Activated CD4-positive, alpha-beta memory T cell treated with anti-CD3 and anti-CD28 coated beads for 36 hours (primary cell): Measurements from ENCODE around the gene KIAA0319L. TPM values are rescaled to one million over a fixed set of nuclear protein-coding genes. Genes with fewer than 3 reads are reported as not detected.

ENCODE experiments used
- CTCF ChIA-PET: fragments of 350-600 bp; sonication (Branson Sonifier 250); formaldehyde crosslinking; loops from one replicate; lab custom pipeline; 2021; ENCODE audit warnings: antibody characterized with exemption, inconsistent platforms; lab: Charles Lee
- POLR2A ChIA-PET: fragments of 350-600 bp; sonication (Branson Sonifier 250); formaldehyde crosslinking; loops from one replicate; lab custom pipeline; 2021; ENCODE audit warnings: antibody characterized with exemption; lab: Charles Lee
- DNase-seq: peaks from one replicate; pipeline ENCODE4 v3.0.0-alpha.2; 2020
- H3K27ac Mint-ChIP-seq: one replicate; pipeline ENCODE4 v1.8.0; 2021; ENCODE audit warnings: mixed read lengths
- H3K27me3 Mint-ChIP-seq: one replicate; pipeline ENCODE4 v1.8.0; 2021; ENCODE audit warnings: mixed read lengths
- H3K36me3 Mint-ChIP-seq: one replicate; pipeline ENCODE4 v1.8.0; 2021; ENCODE audit warnings: mixed read lengths
- H3K4me1 Mint-ChIP-seq: one replicate; pipeline ENCODE4 v1.8.0; 2021; ENCODE audit warnings: low read depth, mixed read lengths
- H3K4me3 Mint-ChIP-seq: one replicate; pipeline ENCODE4 v1.8.0; 2021; ENCODE audit warnings: mild to moderate bottlenecking, mixed read lengths
- H3K9me3 Mint-ChIP-seq: one replicate; pipeline ENCODE4 v1.8.0; 2021; ENCODE audit warnings: mixed read lengths
- intact Hi-C: fragments of 100-400 bp; cut with micrococcal nuclease; formaldehyde crosslinking; loops from one replicate; pipeline ENCODE4 v1.15.1; 2023
- total RNA-seq, 2 experiments: library from RNA; stranded (reverse); gene quantifications; one replicate each; pipeline ENCODE4 v1.2.3, GENCODE V29; 2021

The KIAA0319L gene
- total RNA-seq, 2 experiments from 2014 or later: 28.3 to 30.9 TPM

- intact Hi-C loops: no loop called here
- ChIA-PET POLR2A (interaction anchor here (0.8 kb wide), 1 partner anchor 16 kb away, joined by 3 read pairs; no protein-coding TSS in a partner anchor), CTCF (interaction anchor here (2.2 kb wide), 1 partner anchor 81 kb away, joined by 12 read pairs; no protein-coding TSS in a partner anchor)
- H3K4me3 Mint-ChIP-seq: no peak overlapping the region
- H3K4me1 Mint-ChIP-seq: peaks cover 32% of the 10 kb centered on the region
- peaks cover 19% of the 10 kb centered on the region for H3K9me3 Mint-ChIP-seq
- H3K36me3 Mint-ChIP-seq: peaks cover 24% of the 10 kb centered on the region
- DNase-seq: no peak
- H3K27me3 Mint-ChIP-seq: no peaks in the 10 kb centered on the region
- H3K27ac Mint-ChIP-seq: no peak overlapping the region
These were observed 24.5 kb downstream of the KIAA0319L start for GRCh38 chr1:35532497-35533223.

GRCh38 chr1:35531368-35531767 is 25.8 kb downstream of the KIAA0319L start:
- CTCF ChIA-PET: no interaction called here

GRCh38 chr1:35530946-35531345 is 26.3 kb downstream of the KIAA0319L start:
- Mint-ChIP-seq H3K4me3 (no peak overlapping the region), H3K27ac (no peak overlapping the region), H3K27me3 (no peaks in the 10 kb centered on the region), H3K9me3 (peaks cover 21% of the 10 kb centered on the region), H3K36me3 (peaks cover 26% of the 10 kb centered on the region), H3K4me1 (peaks cover 15% of the 10 kb centered on the region)
- intact Hi-C loops: no loop called here
- ChIA-PET POLR2A (no interaction called here), CTCF (no interaction called here)
- DNase-seq: no peak

More at GRCh38 chr1:35531368-35531767, 25.8 kb downstream of the KIAA0319L start:
- H3K27me3 Mint-ChIP-seq: no peaks in the 10 kb centered on the region
- peaks cover 19% of the 10 kb centered on the region for H3K4me1 Mint-ChIP-seq
- H3K36me3 Mint-ChIP-seq: peaks cover 26% of the 10 kb centered on the region
- no peak for DNase-seq
- peaks cover 21% of the 10 kb centered on the region for H3K9me3 Mint-ChIP-seq
- H3K27ac Mint-ChIP-seq: no peak overlapping the region
- intact Hi-C loops: no loop called here
- H3K4me3 Mint-ChIP-seq: no peak overlapping the region
- POLR2A ChIA-PET: no interaction called here

DNA sequence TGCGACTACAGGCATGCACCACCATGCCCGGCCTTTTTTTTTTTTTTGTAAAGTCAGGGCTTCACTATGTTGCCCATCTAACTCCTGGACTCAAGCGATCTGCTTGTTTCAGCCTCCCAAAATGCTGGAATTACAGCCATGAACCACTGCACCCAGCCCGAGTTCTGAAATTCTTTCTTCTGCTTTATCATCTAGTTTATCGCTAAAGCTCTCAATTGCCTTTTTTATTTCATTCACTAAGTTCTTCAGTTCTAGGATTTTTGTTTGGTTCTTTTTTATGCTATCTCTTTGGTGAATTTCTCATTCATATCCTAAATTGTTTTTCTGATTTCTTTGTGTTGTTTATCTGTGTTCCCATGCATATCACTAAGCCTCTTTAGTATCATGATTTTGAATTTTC is 27.0 kb downstream of the KIAA0319L start:
- ChIA-PET CTCF (interaction anchor here (0.7 kb wide), 1 partner anchor 43 kb away, joined by 3 read pairs; no protein-coding TSS in a partner anchor), POLR2A (no interaction called here)
- no peak for DNase-seq
- Mint-ChIP-seq H3K4me3 (no peak overlapping the region), H3K27me3 (no peaks in the 10 kb centered on the region), H3K9me3 (peaks cover 28% of the 10 kb centered on the region), H3K27ac (no peak overlapping the region), H3K36me3 (peaks cover 31% of the 10 kb centered on the region), H3K4me1 (peaks cover 7% of the 10 kb centered on the region)
- intact Hi-C loops: no loop called here

DNA sequence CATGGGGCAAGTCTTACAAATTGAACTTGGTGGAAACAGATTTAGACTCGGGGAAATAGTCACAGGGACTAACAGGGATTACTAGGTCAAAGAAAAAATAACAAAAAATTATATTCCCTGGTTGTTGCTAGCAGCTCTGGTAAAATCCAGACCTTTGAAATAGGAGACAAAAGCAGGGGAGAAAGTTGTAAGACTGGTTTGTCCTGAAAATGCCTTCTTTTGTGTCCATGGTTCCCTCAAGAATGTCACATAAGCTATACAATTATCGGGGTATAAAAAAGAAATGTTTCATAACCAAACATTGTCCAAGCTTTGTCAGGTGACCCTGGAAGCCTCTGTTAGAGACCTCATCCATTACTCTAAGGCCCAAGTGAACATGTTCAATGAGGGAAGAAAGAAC is 33.1 kb downstream of the KIAA0319L start:
- intact Hi-C loops: no loop called here
- DNase-seq: no peak
- no peaks in the 10 kb centered on the region for H3K27me3 Mint-ChIP-seq
- peaks cover 10% of the 10 kb centered on the region for H3K4me1 Mint-ChIP-seq
- peaks cover 17% of the 10 kb centered on the region for H3K9me3 Mint-ChIP-seq
- peaks cover 9% of the 10 kb centered on the region for H3K36me3 Mint-ChIP-seq
- CTCF ChIA-PET: interaction anchor here (1.9 kb wide), 1 partner anchor 74 kb away, joined by 6 read pairs; no protein-coding TSS in a partner anchor
- no peak overlapping the region for H3K4me3 Mint-ChIP-seq
- H3K27ac Mint-ChIP-seq: no peak overlapping the region
- POLR2A ChIA-PET: no interaction called here

GRCh38 chr1:35519432-35519831 is 37.8 kb downstream of the KIAA0319L start:
- H3K9me3 Mint-ChIP-seq: peaks cover 34% of the 10 kb centered on the region
- H3K36me3 Mint-ChIP-seq: peaks cover 24% of the 10 kb centered on the region
- no peak overlapping the region for H3K4me3 Mint-ChIP-seq
- DNase-seq: no peak
- CTCF ChIA-PET: interaction anchor here (1.1 to 1.3 kb wide), 2 partner anchors 16 to 68 kb away, joined by 3 to 4 read pairs; no protein-coding TSS in a partner anchor
- POLR2A ChIA-PET: no interaction called here
- no peaks in the 10 kb centered on the region for H3K27me3 Mint-ChIP-seq
- no peak overlapping the region for H3K27ac Mint-ChIP-seq
- H3K4me1 Mint-ChIP-seq: peaks cover 19% of the 10 kb centered on the region
- intact Hi-C loops: no loop called here

- Mint-ChIP-seq H3K27ac (no peak overlapping the region), H3K27me3 (no peaks in the 10 kb centered on the region), H3K4me3 (no peak overlapping the region), H3K4me1 (peaks cover 20% of the 10 kb centered on the region), H3K9me3 (peaks cover 33% of the 10 kb centered on the region), H3K36me3 (peaks cover 24% of the 10 kb centered on the region)
- DNase-seq: no peak
- intact Hi-C loops: no loop called here
- ChIA-PET CTCF (interaction anchor here (1.3 to 2.5 kb wide), 3 partner anchors 12 to 67 kb away, joined by 3 to 8 read pairs (median 4); no protein-coding TSS in a partner anchor), POLR2A (no interaction called here)
These were observed 39.0 kb downstream of the KIAA0319L start for GRCh38 chr1:35518183-35518582.

DNA sequence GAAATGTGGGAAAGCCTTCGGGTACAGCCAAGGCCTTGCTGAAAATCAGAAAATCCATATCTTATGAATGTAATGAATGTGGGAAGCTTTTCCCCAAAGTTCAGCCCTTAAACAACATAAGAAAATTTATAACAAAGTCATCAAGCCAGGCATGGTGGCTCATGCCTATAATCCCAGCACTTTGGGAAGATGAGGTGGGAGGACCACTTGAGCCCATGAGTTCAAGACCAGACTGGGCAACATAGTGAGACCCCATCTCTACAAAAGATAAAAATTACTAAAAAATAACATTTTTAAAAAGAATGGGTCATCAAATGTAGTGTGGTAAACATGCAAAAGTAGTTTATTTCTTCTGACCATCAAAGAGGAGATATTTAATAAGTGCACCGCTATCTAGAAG is 45.9 kb downstream of the KIAA0319L start:
- Mint-ChIP-seq H3K27ac (no peak overlapping the region), H3K27me3 (no peaks in the 10 kb centered on the region)
- CTCF ChIA-PET: interaction anchor here (0.7 to 1.1 kb wide), 3 partner anchors 59 to 372 kb away, joined by 3 read pairs; partner anchors contain the start of gene AGO1

GRCh38 chr1:35509558-35509957 is 47.6 kb downstream of the KIAA0319L start:
- H3K27ac Mint-ChIP-seq: no peak overlapping the region
- H3K36me3 Mint-ChIP-seq: peaks cover 13% of the 10 kb centered on the region
- no peak overlapping the region for H3K4me3 Mint-ChIP-seq
- intact Hi-C loops: no loop called here
- no peak for DNase-seq
- H3K9me3 Mint-ChIP-seq: peaks cover 3% of the 10 kb centered on the region
- ChIA-PET POLR2A (no interaction called here), CTCF (interaction anchor here (1.6 to 2.1 kb wide), 2 partner anchors 30 to 58 kb away, joined by 4 to 12 read pairs; no protein-coding TSS in a partner anchor)
- H3K27me3 Mint-ChIP-seq: no peaks in the 10 kb centered on the region
- peaks cover 61% of the 10 kb centered on the region for H3K4me1 Mint-ChIP-seq

More for the DNA sequence above, 45.9 kb downstream of the KIAA0319L start:
- H3K4me3 Mint-ChIP-seq: no peak overlapping the region
- no peak for DNase-seq
- H3K36me3 Mint-ChIP-seq: peaks cover 19% of the 10 kb centered on the region
- POLR2A ChIA-PET: no interaction called here
- peaks cover 17% of the 10 kb centered on the region for H3K9me3 Mint-ChIP-seq
- intact Hi-C loops: no loop called here
- peaks cover 46% of the 10 kb centered on the region for H3K4me1 Mint-ChIP-seq

GRCh38 chr1:35507947-35508346 is 49.3 kb downstream of the KIAA0319L start:
- Mint-ChIP-seq H3K27me3 (no peaks in the 10 kb centered on the region), H3K4me1 (peaks cover 62% of the 10 kb centered on the region), H3K4me3 (no peak overlapping the region), H3K27ac (peak overlapping the region; percentile 18), H3K36me3 (peaks cover 13% of the 10 kb centered on the region), H3K9me3 (no peaks in the 10 kb centered on the region)
- ChIA-PET CTCF (interaction anchor here (1.1 to 2.1 kb wide), 3 partner anchors 31 to 57 kb away, joined by 4 to 12 read pairs (median 5); no protein-coding TSS in a partner anchor), POLR2A (interaction anchor here (0.9 kb wide), 1 partner anchor 31 kb away, joined by 3 read pairs; no protein-coding TSS in a partner anchor)
- intact Hi-C loops: no loop called here
- DNase-seq: no peak

GRCh38 chr1:35506960-35507912 is 50.0 kb downstream of the KIAA0319L start:
- intact Hi-C loops: loop anchor here (1.0 kb wide), 5 partner anchors 32 to 76 kb away; no protein-coding TSS in a partner anchor
- Mint-ChIP-seq H3K36me3 (peaks cover 12% of the 10 kb centered on the region), H3K9me3 (no peaks in the 10 kb centered on the region), H3K27ac (peak overlapping the region; percentile 81), H3K27me3 (no peaks in the 10 kb centered on the region), H3K4me1 (peaks cover 61% of the 10 kb centered on the region), H3K4me3 (peak overlapping the region; percentile 28)
- no peak for DNase-seq
- POLR2A ChIA-PET: interaction anchor here (0.7 to 2.3 kb wide), 6 partner anchors 29 to 76 kb away, joined by 3 to 15 read pairs (median 3); partner anchors contain the start of genes KIAA0319L and NCDN
- CTCF ChIA-PET: interaction anchor here (0.9 to 3.2 kb wide), 8 partner anchors 10 to 56 kb away, joined by 3 to 23 read pairs (median 6); partner anchors contain the start of genes KIAA0319L and NCDN
